A549 treated with Mapracorat at 1 μM for 4 hours (cell line): ENCODE data around the gene GOLM1. TPM values are rescaled to one million over a fixed set of nuclear protein-coding genes. Genes with fewer than 3 reads are reported as not detected.

Experiments used
- total RNA-seq: library from RNA; stranded (reverse); fragments of 200-300 nt; extraction: Qiagen RNA extraction; gene quantifications from 5 replicates; pipeline ENCODE4 v1.2.3, GENCODE V29; 2022

GOLM1 gene
- total RNA-seq = 106 to 117 TPM (median 110 TPM) in 5 replicates

GRCh38 chr9:86098824-86099700 lies at the start of gene GOLM1:
Gene GOLM1 (minus strand): TSS chr9:86099558. CDS start chr9:86079320, 20,238 bp downstream.

Other genes starting within 250 kb of the GOLM1 start
- 25.2 to 28.8 TPM (median 26.9 TPM) in 5 replicates for gene NAA35, start 158.4 kb downstream of the GOLM1 start, total RNA-seq
- 0.08 to 0.50 TPM (median 0.15 TPM) in 3 of 5 replicates, not detected in the others for gene C9orf153, start 160.1 kb upstream of the GOLM1 start, total RNA-seq
- 44.8 to 47.4 TPM (median 45.5 TPM) in 5 replicates for gene ISCA1, start 183.0 kb upstream of the GOLM1 start, total RNA-seq